Measurements from ENCODE around the gene FBLN2. TPM values are rescaled to one million over a fixed set of nuclear protein-coding genes. Genes with fewer than 3 reads are reported as not detected.
"Not testable (repeated sequence)": the region's sequence is repeated elsewhere in the genome, so short reads cannot be mapped to it uniquely, and the experiment has no call there.

FBLN2 gene
- total RNA-seq, 1 experiment from 2014 or later: 36.7 TPM

DNA sequence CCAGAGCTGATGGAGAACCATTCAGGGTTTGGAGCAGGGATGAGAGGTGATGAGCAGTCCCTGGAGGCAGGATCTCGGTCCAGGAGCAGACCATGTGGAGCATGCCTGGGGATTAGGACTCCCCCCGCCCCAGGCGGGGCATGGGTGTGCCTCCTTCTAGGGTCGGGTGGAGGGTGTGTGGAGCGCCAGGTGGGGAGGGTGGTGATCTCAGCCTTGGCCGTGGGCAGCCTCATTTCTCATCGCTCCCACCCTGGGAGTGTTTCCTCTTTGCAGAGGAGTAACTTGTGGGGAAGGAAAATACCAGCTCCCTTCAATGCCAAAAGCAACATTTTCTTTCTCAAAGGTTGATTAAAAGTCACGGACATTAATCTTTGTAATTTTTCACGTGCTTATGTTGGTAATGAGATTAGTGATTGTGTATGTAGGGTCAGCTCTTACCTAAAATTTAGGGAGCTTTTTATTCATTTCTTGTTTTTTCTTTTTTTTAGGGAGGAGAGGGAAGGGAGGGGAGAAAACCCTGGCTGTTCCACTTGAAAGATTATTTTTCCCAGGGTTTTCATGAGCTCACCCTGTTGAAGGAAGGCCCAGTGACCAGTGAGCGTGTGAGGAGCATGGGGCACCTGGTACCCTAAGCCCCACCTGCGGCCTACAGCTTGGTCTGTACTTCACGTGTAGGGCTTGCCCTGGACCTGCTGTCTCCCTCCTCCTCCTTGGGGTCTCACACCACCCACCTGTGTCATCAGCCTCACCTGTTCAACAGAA, 11.0 kb downstream of the FBLN2 start:
- Mint-ChIP-seq H3K4me3 (ENCODE audit: unreplicated experiment) (no peak overlapping the region), H3K9me3 (ENCODE audit: unreplicated experiment) (no peaks in the 10 kb centered on the region), H3K27ac (ENCODE audit: unreplicated experiment) (no peak overlapping the region), H3K27me3 (ENCODE audit: insufficient read depth, unreplicated experiment) (no peaks in the 10 kb centered on the region), H3K36me3 (ENCODE audit: insufficient read depth, unreplicated experiment) (no peaks in the 10 kb centered on the region), H3K4me1 (ENCODE audit: low read depth, unreplicated experiment) (no peaks in the 10 kb centered on the region)
- CTCF ChIA-PET: no interaction called here
- no peaks in the 10 kb centered on the region for H3K9me3 ChIP-seq
- BruUV-seq (replicated peaks): no TSS peak
- H3K4me1 ChIP-seq: 0 out of 2 replicates have a peak, but pooled peaks cover 4% of the 10 kb centered on the region
- intact Hi-C loops (cut with micrococcal nuclease; ENCODE audit: unreplicated experiment): no loop called here
- H3K27me3 ChIP-seq (replicated peaks; ENCODE audit: control insufficient read depth, insufficient read depth, low read length): no peaks in the 10 kb centered on the region
- TF ChIP-seq, protein P1, sequence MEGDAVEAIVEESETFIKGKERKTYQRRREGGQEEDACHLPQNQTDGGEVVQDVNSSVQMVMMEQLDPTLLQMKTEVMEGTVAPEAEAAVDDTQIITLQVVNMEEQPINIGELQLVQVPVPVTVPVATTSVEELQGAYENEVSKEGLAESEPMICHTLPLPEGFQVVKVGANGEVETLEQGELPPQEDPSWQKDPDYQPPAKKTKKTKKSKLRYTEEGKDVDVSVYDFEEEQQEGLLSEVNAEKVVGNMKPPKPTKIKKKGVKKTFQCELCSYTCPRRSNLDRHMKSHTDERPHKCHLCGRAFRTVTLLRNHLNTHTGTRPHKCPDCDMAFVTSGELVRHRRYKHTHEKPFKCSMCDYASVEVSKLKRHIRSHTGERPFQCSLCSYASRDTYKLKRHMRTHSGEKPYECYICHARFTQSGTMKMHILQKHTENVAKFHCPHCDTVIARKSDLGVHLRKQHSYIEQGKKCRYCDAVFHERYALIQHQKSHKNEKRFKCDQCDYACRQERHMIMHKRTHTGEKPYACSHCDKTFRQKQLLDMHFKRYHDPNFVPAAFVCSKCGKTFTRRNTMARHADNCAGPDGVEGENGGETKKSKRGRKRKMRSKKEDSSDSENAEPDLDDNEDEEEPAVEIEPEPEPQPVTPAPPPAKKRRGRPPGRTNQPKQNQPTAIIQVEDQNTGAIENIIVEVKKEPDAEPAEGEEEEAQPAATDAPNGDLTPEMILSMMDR (IDR thresholded peaks at IDR 0.05; ENCODE audit: insufficient read depth in 1 of 2, low read depth in 1 of 2, low read length in 1 of 2, severe bottlenecking in 1 of 2, unreplicated experiment in 1 of 2): no peak
- no peaks in the 10 kb centered on the region for H3K36me3 ChIP-seq (ENCODE audit: control insufficient read depth, insufficient read depth, low read length)
- H3K4me3 ChIP-seq (ENCODE audit: low read depth, low read length): no peak overlapping the region
- DNase-seq: no peak
- POLR2A ChIA-PET: no interaction called here

DNA sequence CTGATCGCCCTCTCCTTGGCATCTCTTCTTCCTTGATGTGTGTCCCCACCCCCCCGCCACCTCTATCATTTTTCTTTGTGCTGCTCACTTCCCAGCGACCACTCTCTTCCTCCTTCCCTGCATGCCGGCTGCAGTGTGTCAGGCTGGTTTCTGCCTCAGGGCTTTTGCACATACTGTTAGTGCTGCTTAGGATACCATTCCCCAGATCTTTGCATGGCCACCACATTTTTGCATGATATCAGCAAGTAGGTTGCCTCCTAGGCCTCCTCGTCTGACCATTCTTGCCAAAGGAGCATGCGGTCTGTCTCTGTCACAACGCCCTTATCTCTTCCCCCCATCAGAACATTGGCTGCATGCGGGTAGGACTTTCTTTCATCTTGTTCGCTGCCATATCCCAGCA, 12.5 kb downstream of the FBLN2 start:
- ChIA-PET POLR2A (no interaction called here), CTCF (interaction anchor here (1.1 kb wide), 1 partner anchor 87 kb away, joined by 6 read pairs; no protein-coding TSS in a partner anchor)
- no TSS peak for BruUV-seq (replicated peaks)
- Histone ChIP-seq H3K9me3 (no peaks in the 10 kb centered on the region), H3K4me1 (0 out of 2 replicates have a peak, but pooled peaks cover 4% of the 10 kb centered on the region), H3K36me3 (ENCODE audit: control insufficient read depth, insufficient read depth, low read length) (no peaks in the 10 kb centered on the region), H3K4me3 (ENCODE audit: low read depth, low read length) (no peak overlapping the region), H3K27me3 (replicated peaks; ENCODE audit: control insufficient read depth, insufficient read depth, low read length) (no peaks in the 10 kb centered on the region)
- Mint-ChIP-seq H3K4me3 (ENCODE audit: unreplicated experiment) (no peak overlapping the region), H3K36me3 (ENCODE audit: insufficient read depth, unreplicated experiment) (no peaks in the 10 kb centered on the region), H3K27me3 (ENCODE audit: insufficient read depth, unreplicated experiment) (no peaks in the 10 kb centered on the region), H3K4me1 (ENCODE audit: low read depth, unreplicated experiment) (no peaks in the 10 kb centered on the region), H3K9me3 (ENCODE audit: unreplicated experiment) (no peaks in the 10 kb centered on the region), H3K27ac (ENCODE audit: unreplicated experiment) (no peak overlapping the region)
- TF ChIP-seq, protein P1 (IDR thresholded peaks at IDR 0.05; ENCODE audit: insufficient read depth in 1 of 2, low read depth in 1 of 2, low read length in 1 of 2, severe bottlenecking in 1 of 2, unreplicated experiment in 1 of 2): no peak
- intact Hi-C loops (cut with micrococcal nuclease; ENCODE audit: unreplicated experiment): no loop called here
- DNase-seq: no peak

DNA sequence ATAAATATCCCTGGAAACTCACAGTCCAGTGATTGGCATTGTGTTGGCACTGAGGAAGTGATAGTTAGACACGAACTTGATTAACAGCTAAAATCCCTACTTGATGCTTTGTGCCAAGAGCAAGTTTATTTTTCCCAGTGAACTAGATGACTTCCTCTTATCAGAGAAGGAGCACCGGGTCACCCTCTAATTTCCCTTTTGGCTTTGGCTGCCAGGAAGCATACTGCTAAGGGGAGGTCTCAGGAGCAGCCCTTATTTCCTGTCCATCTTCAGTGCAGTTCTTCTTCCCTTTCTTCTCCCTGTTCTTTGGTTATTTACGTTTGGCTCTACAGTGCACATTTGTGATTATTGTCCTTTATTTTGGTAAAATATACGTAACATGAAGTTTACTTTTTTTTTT, 13.0 kb downstream of the FBLN2 start:
- intact Hi-C loops (cut with micrococcal nuclease; ENCODE audit: unreplicated experiment): no loop called here
- no peaks in the 10 kb centered on the region for H3K27me3 ChIP-seq (replicated peaks; ENCODE audit: control insufficient read depth, insufficient read depth, low read length)
- H3K36me3 ChIP-seq (ENCODE audit: control insufficient read depth, insufficient read depth, low read length): no peaks in the 10 kb centered on the region
- TF ChIP-seq, protein P1 (IDR thresholded peaks at IDR 0.05; ENCODE audit: insufficient read depth in 1 of 2, low read depth in 1 of 2, low read length in 1 of 2, severe bottlenecking in 1 of 2, unreplicated experiment in 1 of 2): no peak
- no peaks in the 10 kb centered on the region for H3K4me1 Mint-ChIP-seq (ENCODE audit: low read depth, unreplicated experiment)
- POLR2A ChIA-PET: no interaction called here
- no peak overlapping the region for H3K27ac Mint-ChIP-seq (ENCODE audit: unreplicated experiment)
- no peaks in the 10 kb centered on the region for H3K27me3 Mint-ChIP-seq (ENCODE audit: insufficient read depth, unreplicated experiment)
- H3K9me3 ChIP-seq: no peaks in the 10 kb centered on the region
- CTCF ChIA-PET: interaction anchor here (1.1 kb wide), 1 partner anchor 86 kb away, joined by 6 read pairs; no protein-coding TSS in a partner anchor
- 0 out of 2 replicates have a peak, but pooled peaks cover 4% of the 10 kb centered on the region for H3K4me1 ChIP-seq
- no peak overlapping the region for H3K4me3 Mint-ChIP-seq (ENCODE audit: unreplicated experiment)
- no peaks in the 10 kb centered on the region for H3K36me3 Mint-ChIP-seq (ENCODE audit: insufficient read depth, unreplicated experiment)
- BruUV-seq (replicated peaks): no TSS peak
- DNase-seq: no peak
- H3K9me3 Mint-ChIP-seq (ENCODE audit: unreplicated experiment): no peaks in the 10 kb centered on the region
- H3K4me3 ChIP-seq (ENCODE audit: low read depth, low read length): no peak overlapping the region

DNA sequence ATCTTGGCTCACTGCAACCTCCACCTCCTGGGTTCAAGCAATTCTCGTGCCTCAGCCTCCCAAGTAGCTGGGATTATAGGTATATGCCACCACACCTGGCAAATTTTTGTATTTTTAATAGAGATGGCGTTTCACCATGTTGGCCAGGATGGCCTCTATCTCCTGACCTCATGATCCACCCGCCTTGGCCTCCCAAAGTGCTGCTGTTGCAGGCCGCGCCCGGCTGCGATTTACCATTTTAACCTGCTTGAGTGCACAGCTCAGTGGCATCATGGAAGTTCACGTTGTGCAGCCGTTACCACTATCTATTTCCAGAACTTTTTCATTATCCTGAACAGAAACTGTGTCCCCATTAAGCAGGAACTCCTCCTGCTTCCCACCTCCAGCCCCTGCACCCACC, 13.5 kb downstream of the FBLN2 start:
- H3K9me3 ChIP-seq; H3K9me3 Mint-ChIP-seq (ENCODE audit: unreplicated experiment); H3K36me3 Mint-ChIP-seq (ENCODE audit: insufficient read depth, unreplicated experiment); POLR2A ChIA-PET; H3K27ac Mint-ChIP-seq (ENCODE audit: unreplicated experiment); H3K27me3 ChIP-seq (replicated peaks; ENCODE audit: control insufficient read depth, insufficient read depth, low read length); H3K4me1 ChIP-seq; H3K4me3 Mint-ChIP-seq (ENCODE audit: unreplicated experiment); DNase-seq; H3K4me1 Mint-ChIP-seq (ENCODE audit: low read depth, unreplicated experiment); BruUV-seq (replicated peaks); intact Hi-C loops (cut with micrococcal nuclease; ENCODE audit: unreplicated experiment); H3K27me3 Mint-ChIP-seq (ENCODE audit: insufficient read depth, unreplicated experiment); H3K4me3 ChIP-seq (ENCODE audit: low read depth, low read length); H3K36me3 ChIP-seq (ENCODE audit: control insufficient read depth, insufficient read depth, low read length): not testable (repeated sequence)
- CTCF ChIA-PET: interaction anchor here (1.1 kb wide), 1 partner anchor 86 kb away, joined by 6 read pairs; no protein-coding TSS in a partner anchor
